Brain microvascular endothelial cell (primary cell): ENCODE results near the gene HPCA.
A peak's percentile ranks its signal among the peaks of the same experiment; 100 is the strongest.

Source experiments
- DNase-seq: peaks from one replicate; pipeline ENCODE4 v3.0.0-alpha.2; 2020
- H3K27ac ChIP-seq: fragments of 250-450 bp; sonication (Bioruptor Pico); 2 replicates; pipeline ENCODE4 v1.5.1; 2020; ENCODE audit warnings: mild to moderate bottlenecking, moderate library complexity
- H3K27me3 ChIP-seq: fragments of 250-450 bp; sonication (Bioruptor Pico); replicated peaks from 2 replicates; pipeline ENCODE4 v1.5.1; 2020; ENCODE audit warnings: mild to moderate bottlenecking
- H3K36me3 ChIP-seq: fragments of 250-450 bp; sonication (Bioruptor Pico); replicated peaks from 2 replicates; pipeline ENCODE4 v1.5.1; 2020; ENCODE audit warnings: mild to moderate bottlenecking
- H3K4me3 ChIP-seq: 2 replicates; pipeline ENCODE4 v1.5.1; 2011; ENCODE audit warnings: low read depth, mild to moderate bottlenecking, control low read depth, low read length, moderate library complexity
- in situ Hi-C: cut with HindIII; loops from 2 replicates; pipeline ENCODE4 v1.10.0; 2017; ENCODE audit warnings: low sequenced_read_pairs, low pct_ligation_motif_present
- TF ChIP-seq, protein P1 (sequence below): IDR thresholded peaks from 2 replicates; pipeline ENCODE4 v1.5.1; 2011; ENCODE audit warnings: low read depth, mild to moderate bottlenecking, moderate library complexity, low read length, control low read depth, inconsistent platforms; ENCODE audit errors: missing control alignments

The HPCA gene

DNA sequence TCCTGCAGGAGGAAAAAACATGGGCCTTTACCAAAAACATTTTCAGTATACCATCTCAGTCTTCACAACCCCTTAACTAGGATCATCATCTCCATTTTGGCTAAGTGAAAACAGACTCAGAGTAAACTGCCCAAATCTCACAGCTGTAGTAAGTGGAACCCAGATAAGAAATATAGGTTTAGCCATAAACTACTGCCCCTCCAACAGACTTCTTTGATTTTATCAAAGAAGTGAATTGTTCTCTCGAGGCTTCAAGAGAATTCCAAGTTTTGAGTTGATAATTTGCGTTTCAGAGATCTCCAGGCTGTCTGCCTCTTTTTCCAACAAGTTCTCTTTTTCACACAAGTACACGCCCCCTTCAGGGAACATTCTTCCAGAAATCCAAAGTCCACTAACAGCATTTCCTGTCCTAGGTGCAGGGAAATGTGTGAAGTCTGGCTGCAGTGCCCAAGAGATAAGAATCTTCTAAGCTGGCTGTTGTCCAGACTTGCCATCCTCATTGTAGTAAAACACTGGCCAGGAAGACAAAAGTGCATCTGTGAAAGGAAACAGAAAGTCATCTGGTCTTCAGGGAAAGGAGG lies 47.5 kb downstream of the HPCA start:
- Histone ChIP-seq H3K36me3 (peaks cover 21% of the 10 kb centered on the region), H3K4me3 (no peak overlapping the region), H3K27me3 (no peaks in the 10 kb centered on the region), H3K27ac (peak overlapping the region; percentile 7)
- TF ChIP-seq, protein P1, sequence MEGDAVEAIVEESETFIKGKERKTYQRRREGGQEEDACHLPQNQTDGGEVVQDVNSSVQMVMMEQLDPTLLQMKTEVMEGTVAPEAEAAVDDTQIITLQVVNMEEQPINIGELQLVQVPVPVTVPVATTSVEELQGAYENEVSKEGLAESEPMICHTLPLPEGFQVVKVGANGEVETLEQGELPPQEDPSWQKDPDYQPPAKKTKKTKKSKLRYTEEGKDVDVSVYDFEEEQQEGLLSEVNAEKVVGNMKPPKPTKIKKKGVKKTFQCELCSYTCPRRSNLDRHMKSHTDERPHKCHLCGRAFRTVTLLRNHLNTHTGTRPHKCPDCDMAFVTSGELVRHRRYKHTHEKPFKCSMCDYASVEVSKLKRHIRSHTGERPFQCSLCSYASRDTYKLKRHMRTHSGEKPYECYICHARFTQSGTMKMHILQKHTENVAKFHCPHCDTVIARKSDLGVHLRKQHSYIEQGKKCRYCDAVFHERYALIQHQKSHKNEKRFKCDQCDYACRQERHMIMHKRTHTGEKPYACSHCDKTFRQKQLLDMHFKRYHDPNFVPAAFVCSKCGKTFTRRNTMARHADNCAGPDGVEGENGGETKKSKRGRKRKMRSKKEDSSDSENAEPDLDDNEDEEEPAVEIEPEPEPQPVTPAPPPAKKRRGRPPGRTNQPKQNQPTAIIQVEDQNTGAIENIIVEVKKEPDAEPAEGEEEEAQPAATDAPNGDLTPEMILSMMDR: no peak
- in situ Hi-C loops: no loop called here
- DNase-seq: no peak

DNA sequence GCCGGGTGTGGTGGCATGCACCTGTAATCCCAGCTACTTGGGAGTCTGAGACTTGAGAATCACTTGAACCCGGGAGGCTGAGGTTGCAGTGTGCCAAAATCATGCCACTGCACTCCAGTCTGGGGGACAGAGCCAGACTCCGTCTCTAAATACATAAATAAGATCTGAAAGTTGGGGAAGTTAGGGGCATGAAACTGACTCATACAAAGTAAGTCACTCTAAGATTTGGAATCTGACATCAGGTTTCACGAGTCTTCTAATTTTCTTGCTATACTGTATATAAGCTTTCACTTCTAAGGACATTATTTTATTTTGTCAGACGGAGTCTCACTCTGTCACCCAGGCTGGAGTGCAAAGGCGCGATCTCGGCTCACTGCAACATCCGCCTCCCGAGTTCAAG lies 48.2 kb downstream of the HPCA start:
- DNase-seq: no peak
- no peaks in the 10 kb centered on the region for H3K27me3 ChIP-seq
- TF ChIP-seq, protein P1: no peak
- no peak overlapping the region for H3K4me3 ChIP-seq
- no peak overlapping the region for H3K27ac ChIP-seq
- in situ Hi-C loops: no loop called here
- peaks cover 21% of the 10 kb centered on the region for H3K36me3 ChIP-seq

DNA sequence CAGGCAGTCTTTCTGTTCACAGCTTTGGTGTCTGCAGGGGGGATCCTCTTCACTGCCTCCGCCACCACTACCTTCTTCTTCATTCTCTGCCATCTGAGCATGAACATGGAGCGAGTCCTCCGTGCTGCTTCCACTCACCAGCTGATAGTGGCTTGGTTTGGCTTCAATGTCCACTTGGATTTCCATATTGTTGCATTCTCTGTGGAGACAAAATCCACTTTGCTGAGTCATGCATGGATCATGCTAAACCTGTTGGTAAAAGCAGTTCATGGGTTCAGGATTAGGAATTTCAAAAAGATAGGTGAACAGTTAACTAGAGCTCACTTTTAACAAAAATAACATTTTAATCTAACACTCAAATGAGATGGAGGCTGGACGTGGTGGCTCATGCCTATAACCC lies 50.8 kb downstream of the HPCA start:
- Histone ChIP-seq H3K27me3 (no peaks in the 10 kb centered on the region), H3K27ac (no peak overlapping the region), H3K4me3 (no peak overlapping the region), H3K36me3 (peaks cover 24% of the 10 kb centered on the region)
- TF ChIP-seq, protein P1: no peak
- DNase-seq: no peak
- in situ Hi-C loops: no loop called here

DNA sequence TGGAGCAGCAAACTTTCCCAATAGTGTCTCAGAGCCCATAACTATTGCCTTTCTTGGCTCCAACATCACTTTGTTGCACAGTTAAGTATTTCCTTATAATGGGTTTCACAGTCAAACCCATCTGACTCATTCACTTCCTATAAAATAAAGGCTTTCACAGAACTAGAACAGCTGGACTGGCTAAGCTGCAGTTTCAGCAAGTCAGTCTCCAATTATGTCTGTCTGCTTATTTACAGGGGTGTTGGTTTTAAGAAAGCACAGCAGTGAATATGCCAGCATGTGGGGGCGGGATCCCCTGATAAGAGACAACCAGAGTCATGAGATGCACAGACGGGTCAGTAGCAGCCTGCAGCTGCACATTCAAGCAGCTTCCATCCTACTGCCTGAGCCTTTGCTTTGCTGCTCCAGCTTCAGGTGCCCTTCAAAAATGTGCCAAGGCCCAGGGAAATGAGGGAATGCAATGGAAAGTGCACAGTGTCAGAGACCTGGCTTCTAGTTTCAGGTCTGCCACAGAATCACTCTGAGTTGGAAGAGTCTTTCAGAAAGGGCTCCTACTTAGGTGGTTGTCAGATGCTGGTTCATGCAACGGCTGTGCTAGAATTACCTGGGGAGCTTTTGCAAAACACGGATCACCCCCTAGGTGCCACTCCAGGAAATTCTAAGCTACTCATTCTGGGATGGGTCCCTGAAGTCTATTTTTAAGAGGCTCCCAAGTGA lies 53.5 kb downstream of the HPCA start:
- Histone ChIP-seq H3K27me3 (no peaks in the 10 kb centered on the region), H3K27ac (peak overlapping the region; percentile 51), H3K36me3 (peaks cover 38% of the 10 kb centered on the region), H3K4me3 (no peak overlapping the region)
- in situ Hi-C loops: no loop called here
- TF ChIP-seq, protein P1: no peak
- DNase-seq: peak; percentile 91

DNA sequence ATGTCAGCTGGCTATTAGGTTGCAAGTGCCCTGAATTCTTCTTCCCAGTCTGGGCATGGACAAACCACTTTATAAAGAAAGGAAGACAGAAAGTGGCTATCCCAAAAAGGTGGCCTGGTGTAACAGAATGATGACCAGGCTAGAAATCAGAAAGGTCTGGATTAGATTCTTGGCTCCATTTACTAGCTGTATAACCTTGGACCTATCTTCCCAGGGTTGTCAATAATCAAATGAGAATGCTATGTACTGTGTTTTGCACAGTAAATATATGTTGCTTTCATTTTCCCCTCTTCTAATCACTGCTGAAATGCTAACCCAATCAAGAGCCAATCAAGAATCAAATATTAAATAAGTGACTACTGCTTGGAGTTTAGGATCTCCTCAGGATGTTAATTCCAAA lies 57.9 kb downstream of the HPCA start:
- H3K27me3 ChIP-seq: no peaks in the 10 kb centered on the region
- TF ChIP-seq, protein P1: no peak
- no peak for DNase-seq
- no peak overlapping the region for H3K27ac ChIP-seq
- in situ Hi-C loops: no loop called here
- peaks cover 45% of the 10 kb centered on the region for H3K36me3 ChIP-seq
- H3K4me3 ChIP-seq: no peak overlapping the region
